PC-9 (cell line): ENCODE data around the gene PLB1.

Experiments
- CTCF ChIP-seq: fragments of 200-600 bp; sonication (generic); conservative IDR thresholded peaks from 2 replicates; pipeline ENCODE4 v1.6.1; 2017; ENCODE audit warnings: mixed run types, antibody characterized with exemption, mild to moderate bottlenecking, moderate library complexity
- EZH2 ChIP-seq: fragments of 200-600 bp; sonication (generic); IDR thresholded peaks from 2 replicates; pipeline ENCODE4 v1.8.0; 2017; ENCODE audit warnings: antibody characterized with exemption, low read depth

DNA sequence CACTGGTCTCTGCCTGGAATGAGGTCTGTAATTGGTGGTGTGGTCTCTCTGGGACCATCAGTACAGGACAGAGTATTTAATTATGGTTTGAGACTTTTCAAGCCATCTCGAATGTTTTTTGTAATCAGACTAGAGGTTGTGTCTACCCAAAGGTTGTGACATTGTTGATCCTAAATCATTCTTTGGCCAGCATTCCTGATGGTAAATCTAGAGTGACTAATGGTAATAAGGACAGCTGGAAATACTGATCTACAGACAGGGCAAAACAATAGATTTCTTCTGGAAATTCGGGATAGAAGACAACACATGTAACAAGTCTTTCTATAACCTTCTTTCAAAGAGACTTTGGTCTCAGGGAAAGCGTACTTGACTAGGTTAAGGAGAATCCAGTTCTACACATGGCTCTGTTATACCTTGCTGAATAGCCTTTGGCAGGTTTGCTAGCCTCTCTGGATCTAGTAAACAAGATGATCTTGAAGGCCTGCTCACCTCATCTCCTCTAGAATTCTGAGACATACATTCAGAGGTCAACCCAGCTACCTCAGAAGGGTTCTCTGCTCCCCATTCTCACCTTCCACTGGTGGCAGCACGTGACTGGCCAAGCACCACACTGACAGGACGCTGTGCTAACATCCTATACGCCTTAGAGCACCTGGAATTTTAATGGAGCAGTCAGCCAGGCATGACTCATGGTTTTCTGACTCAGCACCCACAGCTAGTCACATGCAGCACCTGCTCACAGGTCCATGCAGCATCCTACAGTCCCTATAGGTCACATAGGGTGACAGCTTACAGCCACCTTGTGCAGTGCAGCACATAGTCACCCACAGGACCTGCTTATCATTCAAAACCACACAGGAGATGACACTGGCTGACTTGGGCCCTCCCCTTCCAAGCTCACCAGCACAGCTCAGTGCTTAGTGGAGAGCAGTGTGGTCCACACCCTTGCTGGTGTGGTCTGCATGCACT lies 12.2 kb downstream of the PLB1 start:
- TF ChIP-seq CTCF (no peak), EZH2 (no peak)
